Stimulated activated CD4-positive, alpha-beta T cell treated with anti-CD3 and anti-CD28 coated beads, Interleukin-1b, Interleukin-23, amount 100 ng/mL, for 4 hours (primary cell): ENCODE results near the gene EFCAB6.

Experiments used
- DNase-seq, 2 donors: peaks; one replicate each; pipeline ENCODE4 v3.0.0-alpha.2; 2020; ENCODE audit warnings: low read depth in 2 of 2

Gene EFCAB6

DNA sequence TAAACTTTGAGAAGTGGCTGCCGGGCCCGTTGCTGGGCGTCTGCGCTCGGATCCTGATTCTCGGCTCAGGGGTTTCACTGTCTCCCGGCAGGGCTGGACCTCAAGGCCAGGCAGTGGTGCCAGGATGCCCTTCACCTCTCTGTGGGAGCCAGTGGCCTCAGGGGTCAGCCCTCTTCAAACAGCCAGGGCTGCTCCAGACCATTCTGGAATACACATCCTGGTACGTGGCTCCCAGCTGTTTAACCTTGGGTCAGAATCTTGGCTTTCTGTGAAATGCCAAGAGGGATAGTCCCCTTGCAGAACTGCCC lies 329.8 kb downstream of the EFCAB6 start:
- no peak for DNase-seq

DNA sequence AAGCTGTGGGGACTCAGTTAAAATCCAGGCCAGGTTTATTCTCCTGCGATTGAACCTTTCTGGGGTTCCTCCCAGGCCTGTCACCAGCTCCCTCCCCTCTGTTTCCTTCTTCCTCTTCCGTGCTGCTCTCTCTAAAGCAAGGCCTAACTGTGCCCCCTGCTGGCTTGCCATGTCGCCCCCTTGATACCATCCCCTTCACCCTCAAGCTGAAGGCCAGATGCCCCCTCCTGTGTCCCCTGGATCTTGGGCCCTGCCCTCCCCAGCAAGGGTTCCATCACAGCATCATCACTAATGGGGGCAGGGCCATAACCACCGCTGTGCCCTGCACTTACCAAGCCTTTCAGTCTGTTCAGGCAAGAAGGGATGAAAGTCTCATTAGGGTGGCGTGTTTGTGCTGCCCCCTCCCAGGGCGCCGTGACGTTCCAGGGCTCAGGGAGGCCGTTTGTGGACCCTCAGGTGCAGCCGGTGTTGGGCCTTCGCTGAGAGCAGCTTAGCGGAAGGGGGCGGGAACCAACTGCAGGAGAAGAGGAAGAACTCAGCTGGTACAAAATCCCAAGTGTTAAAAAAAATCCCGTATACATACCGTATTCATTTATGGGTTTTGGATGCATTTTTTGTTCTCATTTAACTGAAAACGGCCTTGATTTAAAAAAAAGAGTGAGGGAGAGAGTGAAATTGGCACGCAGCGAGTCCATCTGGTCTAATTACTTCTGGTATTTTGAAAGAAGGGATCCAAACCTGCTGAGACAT lies 330.4 kb downstream of the EFCAB6 start:
- DNase-seq, result no peak

GRCh38 chr22:43479962-43480361 lies 332.1 kb downstream of the EFCAB6 start:
- DNase-seq, result no peak

GRCh38 chr22:43479301-43479950 lies 332.7 kb downstream of the EFCAB6 start:
- DNase-seq, result no peak
